Stomach smooth muscle (tissue), 2 donors: ENCODE results near the gene TBK1.

Source experiments
- H3K27ac ChIP-seq: one replicate; pipeline ENCODE4 v1.7.0; 2013; ENCODE audit warnings: mild to moderate bottlenecking, low read length, inconsistent platforms
- H3K27me3 ChIP-seq, 2 donors: one replicate each; pipeline ENCODE4 v1.7.0; 2013; ENCODE audit warnings: low read length in 2 of 2; ENCODE audit not compliant: insufficient read depth in 2 of 2, control insufficient read depth in 1 of 2
- H3K36me3 ChIP-seq, 2 donors: one replicate each; pipeline ENCODE4 v1.7.0; 2013; ENCODE audit warnings: low read length in 2 of 2; ENCODE audit not compliant: control insufficient read depth in 2 of 2, insufficient read depth in 2 of 2
- H3K4me1 ChIP-seq: one replicate; pipeline ENCODE4 v1.7.0; 2013; ENCODE audit warnings: low read length; ENCODE audit not compliant: control insufficient read depth, insufficient read depth
- H3K4me3 ChIP-seq, 2 donors: one replicate each; pipeline ENCODE4 v1.7.0; 2013; ENCODE audit warnings: low read length in 2 of 2
- H3K9ac ChIP-seq, 2 donors: one replicate each; pipeline ENCODE4 v1.7.0; 2013; ENCODE audit warnings: low read length in 2 of 2, mild to moderate bottlenecking in 1 of 2
- H3K9me3 ChIP-seq, 2 donors: one replicate each; pipeline ENCODE4 v1.7.0; 2013; ENCODE audit warnings: low read length in 2 of 2; ENCODE audit not compliant: control insufficient read depth in 2 of 2
- donor health status: healthy.
- donor health status: Pancreatic carcinoma.

Gene TBK1

DNA sequence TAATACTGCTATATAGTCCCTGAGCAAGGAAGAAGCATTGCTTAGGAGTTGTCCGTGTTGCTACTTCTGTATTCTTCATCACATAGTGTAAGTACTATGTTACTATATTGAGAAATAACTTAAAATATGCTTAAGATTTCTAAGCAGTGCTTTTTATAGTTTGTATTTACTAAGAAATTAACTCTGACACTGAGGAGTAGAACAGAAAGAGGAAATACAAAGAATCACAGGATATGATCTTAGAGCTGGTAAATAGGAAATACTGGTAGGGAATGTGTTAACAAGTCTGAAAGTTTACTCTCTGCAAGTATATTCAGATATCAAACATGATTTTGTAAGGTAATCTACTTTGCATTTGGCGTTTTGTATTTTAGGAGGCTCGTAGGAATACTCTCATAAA is 32.2 kb upstream of the TBK1 start:
- H3K9me3 ChIP-seq, result no peaks in the 10 kb centered on the region
- H3K27ac ChIP-seq, result no peak overlapping the region
- H3K36me3 ChIP-seq, result peaks cover 20 to 53% of the 10 kb centered on the region in 2 donors
- H3K27me3 ChIP-seq, result no peaks in the 10 kb centered on the region
- H3K4me3 ChIP-seq, result no peak overlapping the region
- no peaks in the 10 kb centered on the region for H3K4me1 ChIP-seq
- no peak overlapping the region for H3K9ac ChIP-seq

DNA sequence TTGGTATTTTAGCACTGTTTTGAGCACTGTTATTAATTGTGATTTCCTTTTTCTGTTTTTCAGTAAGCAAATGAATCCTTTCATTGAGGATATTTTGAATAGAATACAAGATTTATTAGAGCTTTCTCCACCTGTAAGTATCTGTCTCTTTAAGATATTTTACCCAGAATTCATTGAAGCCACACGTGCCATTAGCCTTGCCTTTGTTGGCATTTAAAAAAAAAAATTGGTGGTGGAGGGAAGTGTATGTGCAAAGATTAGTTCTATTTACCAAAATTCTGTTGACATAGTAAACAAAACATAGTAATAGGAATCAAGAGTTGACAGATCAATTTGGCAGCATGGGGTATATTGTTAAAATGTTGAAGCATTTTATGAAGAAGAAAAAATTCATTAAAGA is 23.9 kb upstream of the TBK1 start:
- H3K4me3 ChIP-seq, result no peak overlapping the region
- no peak overlapping the region for H3K9ac ChIP-seq
- H3K27ac ChIP-seq, result no peak overlapping the region
- no peaks in the 10 kb centered on the region for H3K9me3 ChIP-seq
- H3K4me1 ChIP-seq, result no peaks in the 10 kb centered on the region
- H3K36me3 ChIP-seq, result peaks cover 38 to 45% of the 10 kb centered on the region in 2 donors
- no peaks in the 10 kb centered on the region for H3K27me3 ChIP-seq

DNA sequence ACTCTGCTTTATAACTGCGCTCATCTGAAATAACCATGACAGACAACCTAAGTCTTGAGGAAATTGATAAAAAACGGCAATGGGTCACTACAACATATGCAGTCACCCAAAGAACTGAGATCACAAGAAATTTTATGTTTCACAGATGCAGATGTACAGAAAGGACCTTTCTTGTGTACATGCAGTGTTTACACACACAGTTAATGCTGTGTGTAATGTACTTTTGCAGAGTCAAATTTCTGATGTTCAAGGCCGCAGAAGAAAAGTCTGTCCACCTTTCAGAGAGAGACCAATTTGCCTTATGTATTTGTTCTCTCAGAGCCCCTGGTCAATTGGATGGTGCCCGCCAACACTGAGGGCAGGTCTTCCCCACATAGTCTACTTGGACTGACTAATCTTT is 23.0 kb upstream of the TBK1 start:
- no peak overlapping the region for H3K27ac ChIP-seq
- H3K9ac ChIP-seq, result no peak overlapping the region
- H3K36me3 ChIP-seq, result peaks cover 40 to 46% of the 10 kb centered on the region in 2 donors
- H3K4me3 ChIP-seq, result no peak overlapping the region
- no peaks in the 10 kb centered on the region for H3K27me3 ChIP-seq
- no peaks in the 10 kb centered on the region for H3K9me3 ChIP-seq
- H3K4me1 ChIP-seq, result no peaks in the 10 kb centered on the region

DNA sequence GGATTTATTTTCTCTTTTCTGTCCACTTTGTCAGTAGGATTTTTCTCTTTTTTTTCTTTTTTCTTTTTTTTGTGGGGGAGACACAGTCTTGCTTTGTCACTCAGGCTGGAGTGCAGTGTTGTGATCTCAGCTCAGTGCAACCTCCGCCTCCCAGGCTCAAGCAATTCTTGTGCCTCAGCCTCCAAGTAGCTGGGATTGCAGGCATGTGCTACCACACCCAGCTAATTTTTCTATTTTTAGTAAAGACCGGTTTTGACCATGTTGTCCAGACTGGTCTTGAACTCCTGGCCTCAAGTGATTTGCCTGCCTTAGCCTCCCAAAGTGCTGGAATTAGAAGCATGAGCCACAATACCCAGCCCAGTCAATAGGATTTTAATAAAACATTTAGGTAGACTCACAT is 21.0 kb upstream of the TBK1 start:
- Histone ChIP-seq H3K27me3 (no peaks in the 10 kb centered on the region), H3K9me3 (no peaks in the 10 kb centered on the region), H3K36me3 (peaks cover 29 to 30% of the 10 kb centered on the region in 2 donors), H3K9ac (no peak overlapping the region), H3K4me1 (no peaks in the 10 kb centered on the region), H3K27ac (no peak overlapping the region), H3K4me3 (no peak overlapping the region)

DNA sequence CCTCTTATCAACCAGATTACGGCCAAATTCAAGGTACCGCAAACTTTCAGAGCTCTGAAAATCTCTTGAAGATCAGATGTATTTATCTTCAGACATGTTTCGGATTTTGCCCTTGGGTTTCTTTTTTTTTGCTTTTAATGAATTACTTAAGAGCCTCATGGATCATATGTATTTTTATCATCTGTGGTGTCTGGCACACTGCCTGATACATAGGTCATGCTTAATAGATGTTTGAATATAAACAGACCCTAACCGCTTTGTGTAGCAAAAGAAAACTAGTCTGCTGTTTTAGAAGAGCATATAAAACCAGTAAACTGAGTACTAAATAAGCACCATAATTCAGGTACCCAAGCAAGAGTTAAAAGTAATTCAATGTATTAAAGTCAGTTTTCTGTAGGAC is 20.1 kb upstream of the TBK1 start:
- peaks cover 29 to 30% of the 10 kb centered on the region in 2 donors for H3K36me3 ChIP-seq

DNA sequence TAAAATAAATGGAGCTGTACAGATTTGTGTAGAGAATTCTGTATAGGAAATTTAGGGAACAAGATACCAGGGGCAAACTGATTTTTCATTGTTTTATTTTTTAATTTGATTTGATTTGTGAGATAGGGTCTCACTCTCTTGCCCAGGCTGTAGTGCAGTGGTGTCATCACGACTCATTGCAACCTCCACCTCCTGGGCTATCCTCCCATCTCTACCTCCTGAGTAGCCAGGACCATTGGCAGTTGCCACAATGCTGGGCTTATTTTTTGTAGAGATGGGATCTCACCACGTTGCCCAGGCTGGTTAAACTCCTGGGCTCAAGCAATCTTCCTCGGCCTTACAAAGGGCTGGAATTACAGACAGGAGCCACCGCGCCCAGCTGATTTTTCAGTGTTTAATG is 18.0 kb upstream of the TBK1 start:
- Histone ChIP-seq H3K9ac (no peak overlapping the region), H3K36me3 (peaks cover 34% of the 10 kb centered on the region in 2 donors), H3K4me3 (no peak overlapping the region), H3K27me3 (no peaks in the 10 kb centered on the region), H3K9me3 (no peaks in the 10 kb centered on the region), H3K4me1 (no peaks in the 10 kb centered on the region), H3K27ac (no peak overlapping the region)

More for the DNA sequence above, 20.1 kb upstream of the TBK1 start:
- Histone ChIP-seq H3K9ac (no peak overlapping the region), H3K9me3 (no peaks in the 10 kb centered on the region), H3K27me3 (no peaks in the 10 kb centered on the region), H3K27ac (no peak overlapping the region), H3K4me3 (no peak overlapping the region), H3K4me1 (no peaks in the 10 kb centered on the region)

DNA sequence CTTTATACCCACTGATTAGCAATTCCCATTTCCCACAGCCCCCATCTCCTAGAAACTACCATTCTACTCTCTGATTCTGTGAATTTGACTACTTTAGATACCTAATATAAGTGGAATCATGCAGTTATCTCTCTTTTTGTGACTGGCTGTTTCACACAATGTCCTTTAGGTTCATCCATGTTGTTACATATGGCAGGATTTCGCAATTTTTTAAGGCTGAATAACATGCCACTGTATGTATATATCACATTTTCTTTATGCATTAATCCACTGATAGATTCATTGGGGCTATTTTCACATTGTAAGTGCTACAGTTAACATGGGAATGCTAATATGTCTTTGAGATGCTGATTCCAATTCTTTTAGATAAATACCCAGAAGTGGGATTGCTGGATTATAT is 11.8 kb upstream of the TBK1 start:
- no peak overlapping the region for H3K27ac ChIP-seq
- no peak overlapping the region for H3K9ac ChIP-seq
- H3K4me1 ChIP-seq, result no peaks in the 10 kb centered on the region
- no peak overlapping the region for H3K4me3 ChIP-seq
- no peaks in the 10 kb centered on the region for H3K27me3 ChIP-seq
- H3K36me3 ChIP-seq, result peaks cover 28 to 29% of the 10 kb centered on the region in 2 donors
- H3K9me3 ChIP-seq, result no peaks in the 10 kb centered on the region

DNA sequence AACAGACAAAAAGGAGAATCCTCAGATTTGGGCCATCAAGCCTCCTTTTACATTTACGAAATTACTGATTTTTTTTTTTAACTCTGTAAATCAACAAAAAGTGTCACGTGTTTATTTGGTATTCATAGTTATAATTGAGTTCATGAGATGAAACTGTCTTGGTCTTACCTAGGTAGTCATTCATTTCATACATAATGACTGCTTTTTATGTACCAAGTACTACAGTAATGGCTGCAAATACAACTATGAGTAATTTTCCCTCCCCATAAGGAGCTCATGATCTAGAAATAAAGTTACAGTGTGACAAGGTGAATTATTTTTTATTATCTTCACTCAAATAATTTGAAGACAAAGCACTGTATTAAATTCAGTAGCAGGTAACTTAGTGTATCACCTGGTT is 6.4 kb upstream of the TBK1 start:
- Histone ChIP-seq H3K27me3 (no peaks in the 10 kb centered on the region), H3K9me3 (no peaks in the 10 kb centered on the region), H3K4me3 (no peak overlapping the region), H3K9ac (no peak overlapping the region), H3K27ac (no peak overlapping the region), H3K36me3 (peaks cover 14 to 15% of the 10 kb centered on the region in 2 donors), H3K4me1 (no peaks in the 10 kb centered on the region)

DNA sequence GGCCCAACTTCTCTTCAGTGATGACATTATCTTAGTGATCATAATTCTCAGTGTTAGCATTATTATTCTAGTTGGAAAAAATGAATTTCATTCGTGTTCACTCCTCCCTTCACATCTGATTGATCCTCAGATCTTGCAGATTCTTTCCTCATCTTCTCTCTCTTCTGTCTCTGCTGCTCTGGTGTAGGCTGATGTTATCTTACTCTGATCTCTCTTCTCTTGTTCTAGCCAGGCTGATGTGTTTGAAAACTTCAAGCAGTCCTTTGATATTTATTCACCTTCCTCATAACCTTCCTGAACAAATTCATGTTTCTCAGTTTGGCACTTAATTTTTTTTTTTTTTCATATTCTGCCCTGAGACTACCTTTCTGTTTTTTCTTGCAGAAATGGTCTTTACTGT is 5.6 kb upstream of the TBK1 start:
- Histone ChIP-seq H3K9me3 (no peaks in the 10 kb centered on the region), H3K27me3 (no peaks in the 10 kb centered on the region), H3K9ac (no peak overlapping the region), H3K4me3 (no peak overlapping the region), H3K27ac (no peak overlapping the region), H3K36me3 (peaks cover 9 to 15% of the 10 kb centered on the region in 2 donors), H3K4me1 (peaks cover 3% of the 10 kb centered on the region)

DNA sequence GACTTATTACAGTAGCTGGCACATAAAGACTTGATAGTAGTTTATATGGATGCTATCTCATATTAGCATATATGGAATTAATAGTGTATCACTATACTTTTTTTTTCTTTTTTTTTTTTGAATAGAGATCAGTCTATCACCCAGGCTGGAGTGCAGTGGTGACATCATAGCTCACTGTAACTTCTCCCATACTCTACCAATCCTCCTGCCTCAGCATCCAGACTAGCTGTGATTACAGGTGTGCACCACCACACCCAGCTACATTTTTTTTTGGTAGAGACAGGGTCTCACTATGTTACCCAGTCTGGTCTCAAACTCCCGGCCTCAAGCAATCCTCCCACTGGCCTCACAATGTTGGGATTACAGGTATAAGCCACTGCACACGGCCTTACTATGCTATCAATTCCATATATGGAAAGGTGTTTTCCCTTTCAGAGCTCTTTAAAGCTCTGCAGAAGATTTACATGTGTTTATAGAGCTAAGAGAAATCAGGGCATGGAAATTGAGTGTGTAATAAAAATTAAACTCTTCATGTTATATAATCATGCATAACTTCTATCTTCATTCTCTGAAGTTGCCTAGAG is 1.8 kb upstream of the TBK1 start:
- Histone ChIP-seq H3K9ac (no peak overlapping the region), H3K27ac (no peak overlapping the region), H3K4me3 (no peak overlapping the region), H3K27me3 (no peaks in the 10 kb centered on the region), H3K36me3 (peaks cover 4 to 8% of the 10 kb centered on the region in 2 donors), H3K4me1 (peaks cover 8% of the 10 kb centered on the region), H3K9me3 (no peaks in the 10 kb centered on the region)

DNA sequence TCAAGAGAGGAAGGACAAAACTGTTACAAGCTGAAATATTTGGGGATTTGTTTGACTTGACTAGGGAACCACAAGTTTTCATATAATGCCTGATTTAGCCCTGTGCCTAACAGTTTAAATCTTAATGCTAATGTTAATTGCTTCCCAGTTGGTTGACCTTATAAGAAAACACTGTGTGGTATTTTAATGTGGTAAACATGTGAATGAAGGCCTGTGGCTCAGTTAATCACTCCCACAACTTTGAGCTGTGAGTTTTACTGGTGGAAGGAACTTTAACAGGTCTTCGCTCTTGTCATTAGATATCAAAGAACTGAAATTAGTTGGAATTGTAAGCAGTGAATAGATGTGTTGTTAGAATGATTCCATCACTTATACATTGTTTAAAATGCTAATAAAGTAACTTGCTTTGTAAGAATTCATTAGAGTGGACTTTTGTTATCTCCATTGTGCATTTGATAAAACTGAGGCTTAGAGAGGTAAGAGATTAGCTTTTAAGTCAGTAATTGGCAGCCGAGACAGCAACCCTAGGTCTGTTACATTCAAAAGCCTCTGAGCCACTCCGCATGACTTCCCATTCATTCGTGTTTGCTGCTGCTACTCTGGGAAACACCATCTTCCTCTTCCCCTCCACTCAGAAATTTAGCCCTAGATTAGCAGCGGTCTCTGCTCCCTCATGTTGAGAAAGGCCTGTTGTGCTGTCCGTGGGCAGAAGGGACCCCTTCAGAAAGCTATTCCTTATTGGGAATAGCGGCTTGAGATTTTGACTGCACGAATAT is 1.0 kb upstream of the TBK1 start:
- H3K27me3 ChIP-seq, result no peaks in the 10 kb centered on the region
- H3K36me3 ChIP-seq, result peaks cover 4 to 6% of the 10 kb centered on the region in 2 donors
- peak overlapping the region; percentile 88 to 93 for H3K9ac ChIP-seq
- no peaks in the 10 kb centered on the region for H3K9me3 ChIP-seq
- H3K27ac ChIP-seq, result peak overlapping the region; percentile 81
- H3K4me3 ChIP-seq, result peak overlapping the region; percentile 97
- peaks cover 8% of the 10 kb centered on the region for H3K4me1 ChIP-seq
